T47D (cell line): ENCODE results near the gene B3GAT3.
A peak's percentile ranks its signal among the peaks of the same experiment; 100 is the strongest.

ENCODE experiments used
- DNase-seq, 2 experiments: peaks; one replicate each; pipeline versions ENCODE4 v3.0.0 to v3.0.0-alpha.2; 2011 to 2012; ENCODE audit warnings: low read depth in 1 of 2, low spot score in 1 of 2
- JUND ChIP-seq: IDR thresholded peaks from 2 replicates; pipeline ENCODE4 v1.6.1; 2012; ENCODE audit warnings: low read depth
- in situ Hi-C: cut with HindIII; loops from 2 replicates; pipeline ENCODE4 v1.10.0; 2016; ENCODE audit warnings: low sequenced_read_pairs, low pct_unique_long_range_greater_than_20kb

Gene B3GAT3

DNA sequence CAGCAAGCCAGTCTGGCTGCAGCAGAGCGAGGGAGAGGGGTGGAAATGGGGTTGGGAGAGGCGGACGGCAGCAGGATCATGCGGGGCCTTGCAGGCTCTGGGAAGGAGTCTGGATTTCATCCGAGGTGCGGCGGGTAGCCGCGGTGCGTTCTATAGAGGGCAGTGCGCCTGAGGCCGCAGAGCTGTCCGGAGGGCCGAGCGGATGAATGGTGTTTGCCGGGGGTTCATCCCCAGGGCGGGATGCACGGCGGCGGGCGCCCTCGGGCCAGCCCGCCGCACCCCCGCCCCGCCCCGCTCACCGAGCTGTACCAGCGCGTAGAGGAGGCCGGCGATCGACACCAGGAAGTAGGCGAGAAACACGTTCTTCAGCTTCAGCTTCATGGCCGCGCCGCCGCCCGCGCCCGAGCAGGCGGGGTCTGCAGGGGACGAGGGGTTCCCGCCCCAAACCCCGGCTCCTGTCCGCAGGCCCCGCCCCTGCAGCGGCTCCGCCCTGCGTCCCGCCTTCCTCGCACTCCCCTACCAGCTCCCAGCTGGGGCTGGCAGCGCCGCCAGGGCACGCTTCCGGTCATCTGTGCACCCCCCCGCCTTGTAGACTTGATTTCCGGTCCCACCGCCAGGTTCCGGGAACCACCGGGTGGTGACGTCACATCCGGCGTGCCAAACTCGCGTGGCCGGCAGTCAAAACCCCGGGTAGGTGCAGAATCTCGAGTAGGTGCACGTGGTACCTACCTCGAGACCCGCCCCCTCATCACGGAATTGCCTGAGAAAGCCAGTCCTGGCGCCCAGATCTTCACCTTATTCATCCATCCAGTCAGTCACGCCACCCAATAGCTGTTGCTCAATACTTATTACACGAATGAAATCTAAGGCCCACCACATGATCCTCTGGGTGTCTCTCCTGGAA, at the start of gene B3GAT3:
Gene B3GAT3, minus strand, starts transcription at position 420 of the 904 bp plus-strand sequence. Its CDS starts 39 bp downstream, at position 381.
- peak; percentile 99 to 100 for DNase-seq
- in situ Hi-C loops, result no loop called here
- no peak for TF ChIP-seq JUND

DNA sequence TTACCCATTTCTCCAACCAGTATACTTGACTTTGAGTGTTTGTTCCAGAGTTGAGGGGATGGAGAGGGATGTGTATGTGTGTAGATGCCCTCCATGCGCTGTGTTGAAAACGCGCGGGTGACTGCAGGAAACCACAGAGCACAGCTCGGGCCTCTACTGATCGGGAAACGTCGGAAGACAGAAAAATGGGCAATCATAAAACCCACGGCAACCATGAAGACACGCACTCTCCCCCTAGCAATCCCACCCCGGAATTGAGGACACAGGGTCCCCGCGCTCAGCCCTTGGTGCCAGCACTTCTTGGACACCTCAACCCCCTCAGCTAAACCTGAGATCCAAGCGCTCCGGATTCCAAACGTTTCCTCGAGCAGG, 49.4 kb upstream of the B3GAT3 start:
- DNase-seq, result no peak
- in situ Hi-C loops, result no loop called here
- no peak for TF ChIP-seq JUND

DNA sequence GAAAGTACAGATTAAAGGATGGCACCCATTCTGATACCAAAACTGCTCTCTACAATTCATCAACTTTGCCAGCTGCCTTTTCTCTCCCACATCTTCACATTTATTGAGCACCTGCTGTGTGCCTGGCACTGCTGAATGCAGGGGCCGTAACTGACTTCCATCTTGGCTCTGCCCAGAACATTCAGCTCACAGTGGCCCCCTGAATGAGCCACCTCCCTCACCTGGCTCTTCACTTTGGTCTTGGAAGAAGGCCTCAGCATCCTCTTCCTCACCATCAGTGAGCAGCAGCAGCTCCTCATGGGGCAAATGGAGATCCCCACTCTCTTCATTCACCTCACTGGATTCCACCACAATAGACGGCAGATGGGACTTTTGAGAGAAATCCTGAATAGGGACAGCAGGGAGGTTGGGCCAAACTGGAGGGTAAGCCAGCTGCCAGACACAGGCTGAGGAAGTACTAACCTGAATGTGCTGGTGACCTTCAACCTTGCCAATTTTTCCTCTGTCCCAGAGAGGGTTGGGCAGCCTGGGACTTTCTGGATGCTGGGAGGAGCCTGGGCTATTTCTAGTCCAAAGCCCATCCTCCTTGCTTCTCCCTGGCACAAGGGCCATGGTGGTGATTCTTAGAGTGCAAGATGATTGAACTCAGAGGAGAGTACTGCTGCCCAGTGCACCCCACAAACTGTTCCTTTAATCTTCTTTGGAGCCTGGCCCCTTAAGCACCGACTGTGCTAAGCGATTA, 47.8 kb upstream of the B3GAT3 start:
- TF ChIP-seq JUND, result no peak
- peak in 1 of 2 experiments; percentile 51 for DNase-seq
- in situ Hi-C loops, result no loop called here

DNA sequence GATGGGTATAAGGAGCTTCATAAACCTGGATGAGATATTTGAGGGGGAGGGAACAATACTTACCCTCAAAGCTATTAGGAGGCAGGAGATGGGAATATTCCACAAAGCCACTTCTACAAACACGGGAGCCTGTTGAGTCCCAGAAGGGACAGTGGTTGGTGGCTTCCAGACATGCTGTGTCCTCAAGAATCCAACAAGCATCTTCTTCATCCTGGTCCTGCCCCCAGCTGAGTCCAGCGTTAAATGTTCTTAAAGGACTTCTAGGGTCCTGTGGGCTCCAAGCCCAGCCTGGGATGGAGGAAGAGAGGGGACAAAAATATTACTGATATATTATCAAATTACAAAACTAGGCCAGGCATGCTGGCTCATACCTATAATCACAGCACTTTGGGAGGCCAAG, 45.7 kb upstream of the B3GAT3 start:
- TF ChIP-seq JUND, result no peak
- in situ Hi-C loops, result no loop called here
- peak in 1 of 2 experiments; percentile 19 for DNase-seq

DNA sequence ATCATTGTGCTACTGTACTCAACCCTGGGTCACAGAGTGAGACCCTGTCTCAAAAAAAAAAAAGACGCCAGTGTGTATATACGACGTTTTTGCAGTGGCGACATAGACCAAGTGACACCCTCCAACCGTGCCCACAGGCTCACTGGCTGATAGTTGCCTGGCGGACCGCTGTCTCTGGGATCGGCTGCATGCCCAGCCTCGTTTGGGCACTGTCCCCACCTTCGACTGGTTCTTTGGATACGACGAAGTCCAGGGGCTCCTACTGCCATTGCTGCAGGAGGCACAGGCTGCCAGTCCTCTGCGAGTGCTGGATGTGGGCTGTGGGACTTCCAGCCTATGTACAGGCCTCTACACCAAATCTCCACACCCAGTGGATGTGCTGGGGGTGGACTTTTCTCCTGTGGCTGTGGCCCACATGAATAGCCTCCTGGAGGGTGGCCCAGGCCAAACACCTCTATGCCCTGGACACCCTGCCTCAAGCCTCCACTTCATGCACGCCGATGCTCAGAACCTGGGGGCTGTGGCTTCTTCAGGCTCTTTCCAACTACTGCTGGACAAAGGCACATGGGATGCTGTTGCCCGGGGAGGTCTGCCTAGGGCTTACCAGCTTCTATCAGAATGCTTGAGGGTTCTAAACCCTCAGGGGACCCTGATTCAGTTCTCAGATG, 44.6 kb upstream of the B3GAT3 start:
- TF ChIP-seq JUND, result no peak
- in situ Hi-C loops, result no loop called here
- DNase-seq, result peak in 1 of 2 experiments; percentile 33

DNA sequence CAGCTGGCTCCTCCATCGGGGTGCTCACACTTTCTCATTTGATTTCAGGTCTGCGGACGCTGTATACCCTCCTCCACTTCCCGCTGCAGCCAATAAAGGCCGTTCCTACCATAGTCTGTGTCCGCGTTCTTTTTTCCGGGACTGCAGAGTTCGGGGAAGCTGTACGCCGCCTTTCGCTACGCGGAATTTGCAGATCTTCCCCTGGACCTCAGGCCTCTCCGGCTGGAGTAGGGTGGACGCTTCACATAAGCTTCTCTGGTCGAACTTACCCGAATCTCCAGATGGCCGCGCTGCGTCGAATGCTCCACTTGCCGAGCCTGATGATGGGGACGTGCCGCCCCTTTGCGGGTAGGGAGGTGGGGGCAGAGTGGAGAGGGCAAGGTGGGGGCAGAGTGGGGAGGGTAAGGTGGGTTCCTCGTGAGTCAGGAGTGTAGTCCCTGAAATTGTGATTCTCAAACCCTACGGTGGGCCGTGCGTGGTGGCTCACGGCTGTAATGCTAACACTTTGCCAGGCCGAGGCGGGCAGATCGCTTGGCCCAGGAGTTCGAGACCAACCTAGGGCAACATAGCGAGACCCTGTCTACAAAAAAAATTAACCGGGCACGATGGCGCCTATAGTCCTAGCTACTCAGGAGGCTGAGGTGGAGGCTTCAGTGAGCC, 43.9 kb upstream of the B3GAT3 start:
- in situ Hi-C loops, result no loop called here
- no peak for TF ChIP-seq JUND
- peak; percentile 44 to 71 for DNase-seq

DNA sequence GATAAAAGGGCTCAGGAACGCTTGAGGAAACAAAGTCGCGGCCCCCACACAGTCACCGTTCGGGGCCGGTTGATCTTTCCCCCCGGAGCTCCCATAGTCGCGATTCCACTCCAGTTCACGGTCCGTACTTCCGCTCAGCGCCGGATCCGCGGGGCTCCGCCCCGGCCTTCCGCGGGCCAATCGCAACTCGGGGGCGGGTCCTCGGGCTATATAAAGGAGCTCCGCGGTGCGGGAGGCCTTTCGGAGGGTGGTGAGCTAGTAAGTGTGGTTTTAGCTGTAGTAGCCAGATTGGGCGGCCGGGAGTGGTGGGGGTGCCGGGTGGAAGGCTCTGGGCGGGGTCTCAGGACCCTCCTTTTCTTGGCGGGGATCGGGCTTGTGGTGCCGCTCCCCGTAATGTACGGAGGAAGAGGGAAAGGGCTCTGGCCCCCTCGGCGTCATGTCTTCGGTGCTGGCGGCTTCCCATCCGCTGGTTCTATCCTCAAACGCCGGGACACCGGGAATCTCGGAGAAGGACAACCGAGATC, 43.4 kb upstream of the B3GAT3 start, which contains the start of the genes C11orf98 and CSKMT:
Gene C11orf98, minus strand, starts transcription at position 136 of the 524 bp plus-strand sequence. Its CDS starts 41 bp downstream, at position 95.
Gene CSKMT, plus strand, starts transcription at position 238 of the 524 bp plus-strand sequence. CDS start 568 bp downstream, outside the sequence.
- in situ Hi-C loops, result no loop called here
- peak; percentile 66; the same call in 1 of the 2 replicates for TF ChIP-seq JUND

DNA sequence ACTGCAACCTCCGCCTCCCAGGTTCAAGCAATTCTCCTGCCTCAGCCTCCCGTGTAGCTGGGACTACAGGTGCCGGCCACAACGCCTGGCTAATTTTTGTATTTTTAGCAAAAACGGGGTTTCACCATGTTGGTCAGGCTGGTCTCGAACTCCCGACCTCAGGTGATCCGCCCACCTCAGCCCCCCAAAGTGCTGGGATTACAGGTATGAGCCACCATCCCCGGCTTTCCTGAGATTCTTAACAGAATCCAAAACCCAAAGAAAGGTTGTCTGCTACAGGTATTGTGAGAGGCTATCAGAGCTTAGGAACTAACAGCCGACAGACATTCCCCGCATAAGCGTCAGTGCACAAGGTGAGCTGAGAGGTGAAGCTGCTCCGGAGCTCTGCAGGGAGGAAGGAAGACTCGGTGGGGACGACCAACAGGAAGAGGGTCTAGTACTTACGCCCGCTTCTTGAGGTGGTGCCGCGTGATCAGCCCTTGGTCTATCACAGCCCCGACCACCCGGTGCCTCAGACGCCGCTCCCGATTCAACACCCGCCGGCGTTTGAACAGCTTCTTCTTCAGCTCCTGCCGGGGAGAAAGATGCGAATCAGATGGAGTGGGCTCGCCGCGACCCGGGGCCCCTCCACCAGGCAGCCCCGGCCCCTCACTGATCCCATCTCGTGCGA, 42.8 kb upstream of the B3GAT3 start:
- in situ Hi-C loops, result no loop called here
- no peak for TF ChIP-seq JUND
- DNase-seq, result peak; percentile 69 to 86

More for the DNA sequence above, 43.4 kb upstream of the B3GAT3 start, which contains the start of the genes C11orf98 and CSKMT:
- DNase-seq, result peak; percentile 93 to 97

DNA sequence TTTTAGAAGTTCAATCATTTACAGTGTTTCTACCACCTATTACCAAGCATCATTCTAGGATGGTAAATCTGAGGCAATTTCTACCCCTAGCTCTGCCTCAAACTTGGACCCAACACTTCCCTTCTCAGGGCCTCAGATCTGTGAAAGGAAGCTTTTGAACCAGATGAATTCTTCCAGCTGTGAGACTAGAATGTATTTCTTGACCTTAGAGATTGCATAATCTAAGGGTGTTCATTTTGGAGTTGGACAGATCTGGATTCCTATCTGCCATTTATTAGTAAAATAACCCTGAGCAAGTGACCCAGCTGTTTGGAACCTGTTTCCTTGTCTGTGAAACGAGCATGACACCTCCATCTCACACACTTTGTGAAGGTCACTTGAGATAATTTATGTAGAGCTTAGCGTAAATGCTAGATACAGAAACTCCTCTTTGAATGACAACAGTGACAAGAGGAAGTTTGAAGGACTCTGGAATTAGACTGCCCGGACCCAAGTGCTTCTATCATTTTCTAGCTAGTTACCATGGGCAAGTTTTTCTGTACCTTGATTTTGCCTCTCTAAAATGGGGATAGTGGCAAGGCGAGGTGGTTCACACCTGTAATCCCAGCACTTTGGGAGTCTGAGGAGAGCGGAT, 35.1 kb upstream of the B3GAT3 start:
- TF ChIP-seq JUND, result no peak
- in situ Hi-C loops, result no loop called here
- no peak for DNase-seq

DNA sequence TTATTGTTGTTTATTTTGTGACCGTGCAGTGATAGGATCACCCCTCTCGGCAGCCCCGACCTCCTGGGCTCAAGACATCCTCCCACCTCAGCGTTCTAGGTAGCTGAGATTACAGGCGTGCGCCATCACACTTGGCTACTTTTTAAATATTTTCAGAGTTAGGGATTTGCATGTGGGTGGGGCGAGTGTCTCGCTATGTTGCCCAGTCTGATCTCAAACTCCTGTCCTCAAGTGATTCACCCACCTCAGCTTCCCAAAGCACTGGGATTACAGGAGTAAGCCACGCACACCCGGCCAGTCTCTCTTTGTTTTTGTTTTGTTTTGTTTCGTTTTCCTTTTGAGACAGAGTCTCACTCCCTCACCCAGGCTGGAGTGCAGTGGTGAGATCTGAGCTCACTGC, 32.5 kb upstream of the B3GAT3 start:
- TF ChIP-seq JUND, result no peak
- in situ Hi-C loops, result no loop called here
- no peak for DNase-seq
